GM12878 (cell line): ENCODE measurements around the gene SPAST. TPM values are rescaled to one million over a fixed set of nuclear protein-coding genes. Genes with fewer than 3 reads are reported as not detected.

Experiments used
- ATAC-seq: fragments of 200-7000 bp; cut with Tn5 transposase; 3 replicates; pipeline ENCODE4 v1.9.1; 2020; ENCODE audit warnings: mild to moderate bottlenecking, moderate library complexity
- BruUV-seq: library from RNA; stranded (reverse); fragments of 400-500 nt; replicated peaks from 2 replicates; lab custom pipeline; 2021; lab: Mats Ljungman, UMichigan
- CTCF ChIA-PET: fragments of 300-600 bp; sonication (Branson Sonifier 250); formaldehyde crosslinking; extraction: SDS; loops from one replicate; lab custom pipeline; 2021; ENCODE audit warnings: inconsistent platforms; lab: Yijun Ruan, JAX
- POLR2A ChIA-PET: fragments of 350-600 bp; formaldehyde crosslinking; extraction: SDS; loops from one replicate; lab custom pipeline; 2021; ENCODE audit warnings: inconsistent platforms; lab: Charles Lee
- RAD21 ChIA-PET: fragments of 300-600 bp; sonication (Branson Sonifier 250); formaldehyde crosslinking; loops from one replicate; lab custom pipeline; 2023; ENCODE audit warnings: antibody characterized with exemption; ENCODE audit not compliant: unreplicated experiment; lab: Charles Lee
- SMC1A ChIA-PET: fragments of 300-600 bp; sonication (Branson Sonifier 250); formaldehyde crosslinking; loops from one replicate; lab custom pipeline; 2023; ENCODE audit not compliant: unreplicated experiment, uncharacterized antibody; lab: Charles Lee
- DNase-seq: peaks from one replicate; pipeline ENCODE4 v3.0.0-alpha.2; 2011; ENCODE audit warnings: low read depth, low spot score
- FAIRE-seq: peaks from 3 replicates; lab custom pipeline; 2011; peaks lifted over from hg19 to GRCh38; lab: Jason Lieb, UNC
- H2AFZ ChIP-seq: 2 replicates; pipeline ENCODE4 v1.6.0; 2011; ENCODE audit warnings: low read depth, low read length, control low read depth; ENCODE audit not compliant: control insufficient read depth
- H3K27ac ChIP-seq: 2 replicates; pipeline ENCODE4 v1.5.1; 2011; ENCODE audit warnings: control low read depth; ENCODE audit not compliant: control insufficient read depth, insufficient read depth
- H3K27me3 ChIP-seq, 2 experiments: replicated peaks in 1 of 2; 2 replicates each; pipeline versions ENCODE4 v1.6.0 to v1.6.1; 2011; ENCODE audit warnings: low read length in 1 of 2; ENCODE audit not compliant: control insufficient read depth in 2 of 2, insufficient read depth in 2 of 2
- H3K36me3 ChIP-seq, 2 experiments: 2 replicates each; pipeline ENCODE4 v1.5.1; 2011; ENCODE audit warnings: low read length in 1 of 2; ENCODE audit not compliant: control insufficient read depth in 2 of 2, insufficient read depth in 2 of 2
- H3K4me1 ChIP-seq: 2 replicates; pipeline ENCODE4 v1.6.1; 2011; ENCODE audit warnings: mild to moderate bottlenecking, low read length, moderate library complexity, mixed read lengths; ENCODE audit not compliant: control insufficient read depth, insufficient read depth
- H3K4me2 ChIP-seq: 2 replicates; pipeline ENCODE4 v1.6.0; 2011; ENCODE audit warnings: control low read depth; ENCODE audit not compliant: control insufficient read depth, insufficient read depth
- H3K4me3 ChIP-seq: fragments of 200-600 bp; sonication (generic); 2 replicates; pipeline ENCODE4 v1.5.1; 2016
- H3K79me2 ChIP-seq: 2 replicates; pipeline ENCODE4 v1.6.0; 2011; ENCODE audit warnings: low read length; ENCODE audit not compliant: control insufficient read depth, insufficient read depth
- H3K9ac ChIP-seq: 2 replicates; pipeline ENCODE4 v1.8.0; 2011; ENCODE audit warnings: low read length, control low read depth, mixed read lengths; ENCODE audit not compliant: control insufficient read depth, insufficient read depth
- H3K9me3 ChIP-seq: replicated peaks from 3 replicates; pipeline ENCODE4 v1.5.1; 2011; ENCODE audit warnings: mild to moderate bottlenecking, low read length; ENCODE audit not compliant: control insufficient read depth, insufficient read depth
- H4K20me1 ChIP-seq: 2 replicates; pipeline ENCODE4 v1.6.0; 2011; ENCODE audit not compliant: control insufficient read depth, insufficient read depth
- EP300 ChIP-seq, 2 experiments: fragments of 150-350 bp in 1 of 2; IDR thresholded peaks; 2 replicates each; pipeline ENCODE4 v1.6.1; 2011 to 2012; ENCODE audit warnings: low read depth in 2 of 2, low read length in 2 of 2, borderline replicate concordance in 1 of 2, improper control_type of control experiment in 1 of 2, inconsistent platforms in 1 of 2; ENCODE audit not compliant: control insufficient read depth in 1 of 2
- ESRRA ChIP-seq: IDR thresholded peaks from 2 replicates; pipeline ENCODE4 v1.6.1; 2012; ENCODE audit warnings: mild to moderate bottlenecking, low read length, improper control_type of control experiment
- HDAC2 ChIP-seq: fragments of 200-600 bp; sonication (generic); IDR thresholded peaks from 2 replicates; pipeline ENCODE4 v1.6.1; 2017
- HDGF ChIP-seq: fragments of 450-650 bp; IDR thresholded peaks from 2 replicates; pipeline ENCODE4 v1.6.1; 2016; ENCODE audit warnings: antibody characterized with exemption
- MYB ChIP-seq: fragments of 150-350 bp; IDR thresholded peaks from 2 replicates; pipeline ENCODE4 v1.6.1; 2014; ENCODE audit warnings: mild to moderate bottlenecking, low read depth, low read length, borderline replicate concordance
- NFIC ChIP-seq: IDR thresholded peaks from 2 replicates; pipeline ENCODE4 v1.6.1; 2012; ENCODE audit warnings: low read depth, mild to moderate bottlenecking, inconsistent platforms, low read length, moderate library complexity
- NFYA ChIP-seq: IDR thresholded peaks from 2 replicates; pipeline ENCODE4 v1.6.1; 2011; ENCODE audit warnings: low read depth, mild to moderate bottlenecking, low read length, improper control_type of control experiment, borderline replicate concordance
- NR2C2 ChIP-seq: IDR thresholded peaks from 2 replicates; pipeline ENCODE4 v1.6.1; 2011; ENCODE audit warnings: borderline replicate concordance, low read depth; ENCODE audit not compliant: control insufficient read depth, insufficient read length
- RFX5 ChIP-seq: IDR thresholded peaks from 2 replicates; pipeline ENCODE4 v1.6.1; 2011; ENCODE audit warnings: low read depth, low read length, improper control_type of control experiment
- SREBF1 ChIP-seq: IDR thresholded peaks from 2 replicates; pipeline ENCODE4 v1.6.1; 2012; ENCODE audit warnings: mild to moderate bottlenecking, low read length
- SREBF2 ChIP-seq: IDR thresholded peaks from 2 replicates; pipeline ENCODE4 v1.6.1; 2012; ENCODE audit warnings: mild to moderate bottlenecking, low read length
- STAT3 ChIP-seq: IDR thresholded peaks from 2 replicates; pipeline ENCODE4 v1.6.1; 2011; ENCODE audit warnings: low read depth, low read length, improper control_type of control experiment
- WGBS: methylation state at CpG from one replicate; pipeline ENCODE4 v1.1.6; 2016; ENCODE audit warnings: low lambda C conversion rate; ENCODE audit not compliant: insufficient replicate concordance, insufficient coverage; ENCODE audit errors: missing lambda C conversion rate; 5-methylcytosine and 5-hydroxymethylcytosine counted together
- in situ Hi-C: fragments of 300-500 bp; cut with MboI; formaldehyde crosslinking; loops from 9 replicates; pipeline ENCODE4 v1.14.3; 2018; ENCODE audit warnings: mixed read lengths
- intact Hi-C: fragments of 100-400 bp; cut with micrococcal nuclease; formaldehyde crosslinking; loops from one replicate; pipeline ENCODE4 v1.14.2; 2022; ENCODE audit not compliant: unreplicated experiment
- polyA plus RNA-seq, 11 experiments: library from polyadenylated mRNA; depleted of rRNA in 4 of 11; unstranded in 6 of 11; stranded (reverse) in 5 of 11; fragments of >200 nt; fragmentation: Nextera tagmentation in 4 of 11; fragmentation: Illumina TruSeq in 1 of 11; extraction: Ambion mirVana in 4 of 11; extraction: Trizol in 1 of 11; gene quantifications; 1 replicate in 1 of 11; 2 replicates in 10 of 11; pipeline versions ENCODE4 v1.2.1 to v1.2.3, GENCODE V29; 2011 to 2016; ENCODE audit warnings: inconsistent platforms in 2 of 11, missing spikeins in 2 of 11, low read depth in 1 of 11
- total RNA-seq, 4 experiments: library from RNA; depleted of rRNA in 3 of 4; stranded (reverse); fragments of >200 nt in 3 of 4; fragmentation: Illumina TruSeq in 1 of 4; extraction: Trizol in 1 of 4; gene quantifications; 2 replicates each; pipeline versions ENCODE4 v1.2.1 to v1.2.3, GENCODE V29; 2013 to 2021
- TF ChIP-seq, protein P1 (sequence below): IDR thresholded peaks from 2 replicates; pipeline ENCODE4 v1.6.1; 2012; ENCODE audit warnings: low read length, inconsistent platforms
- TF ChIP-seq, protein P2 (sequence below): fragments of 450-650 bp; IDR thresholded peaks from 2 replicates; pipeline ENCODE4 v1.6.1; 2018; ENCODE audit warnings: mild to moderate bottlenecking, low read depth, moderate library complexity; ENCODE audit not compliant: partially characterized antibody
- TF ChIP-seq, protein P3 (sequence below): IDR thresholded peaks from 2 replicates; pipeline ENCODE4 v1.6.1; 2011; ENCODE audit warnings: low read depth, low read length, improper control_type of control experiment, borderline replicate concordance

Gene SPAST
- total and polyA plus RNA-seq, 10 of the 15 experiments (the other 5 are each of a cell fraction or from before 2014, with no cell fraction given), result 4.3 to 21.3 (median 10.0) TPM

- intact Hi-C loops, result no loop called here
Observed at GRCh38 chr2:32095671-32096070, 32.3 kb downstream of the SPAST start.

DNA sequence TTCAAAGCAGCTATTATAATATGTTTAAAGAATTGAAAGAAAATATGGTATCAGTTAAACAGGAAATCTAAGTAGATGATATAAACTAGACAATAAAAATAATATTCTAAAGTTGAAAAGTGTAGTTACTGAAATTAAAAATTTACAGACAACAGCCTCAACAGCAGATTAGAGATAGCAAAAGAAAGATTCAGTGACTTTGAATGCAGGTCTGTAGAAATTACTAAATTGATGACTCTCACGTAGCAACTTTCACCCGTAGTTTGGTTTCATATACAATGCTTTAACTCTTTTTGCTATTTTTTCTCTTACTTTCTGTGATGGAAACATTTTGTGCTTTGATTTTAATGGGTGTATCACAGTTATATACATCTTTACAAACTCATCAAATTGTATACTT is 44.8 kb downstream of the SPAST start:
- Histone ChIP-seq H3K79me2 (no peaks in the 10 kb centered on the region), H3K27ac (no peak overlapping the region), H3K4me1 (no peaks in the 10 kb centered on the region), H4K20me1 (no peaks in the 10 kb centered on the region), H3K36me3 (no peaks in the 10 kb centered on the region; a peak in 2 of 4 replicates), H3K4me2 (no peak overlapping the region), H3K9me3 (no peaks in the 10 kb centered on the region; the same call in 2 of the 3 replicates), H3K9ac (no peak overlapping the region), H3K4me3 (no peak overlapping the region), H2AFZ (no peak overlapping the region), H3K27me3 (no peaks in the 10 kb centered on the region)
- POLR2A ChIA-PET, result interaction anchor here (0.6 kb wide), 1 partner anchor 99 kb away, joined by 5 read pairs; no protein-coding TSS in a partner anchor
- DNase-seq (no peak), FAIRE-seq (no peak), ATAC-seq (no peak)
- in situ Hi-C loops, result no loop called here
- CTCF ChIA-PET, result no interaction called here
- no TSS peak for BruUV-seq
- 94% methylated on average over 2 of the region's 2 CpGs for WGBS
- SMC1A ChIA-PET, result interaction anchor here (0.9 kb wide), 1 partner anchor 14 kb away, joined by 3 read pairs; no protein-coding TSS in a partner anchor
- RAD21 ChIA-PET, result no interaction called here
- intact Hi-C loops, result no loop called here
- TF ChIP-seq HDGF (no peak), EP300 (IDR thresholded peaks at IDR 0.05; ENCODE audit: borderline replicate concordance in 1 of 2, control insufficient read depth in 1 of 2, low read depth in 2 of 2, low read length in 2 of 2) (no peak), HDAC2 (no peak), RFX5 (no peak), NR2C2 (no peak), MYB (no peak), ESRRA (no peak), SREBF2 (no peak)
- TF ChIP-seq, protein P1, sequence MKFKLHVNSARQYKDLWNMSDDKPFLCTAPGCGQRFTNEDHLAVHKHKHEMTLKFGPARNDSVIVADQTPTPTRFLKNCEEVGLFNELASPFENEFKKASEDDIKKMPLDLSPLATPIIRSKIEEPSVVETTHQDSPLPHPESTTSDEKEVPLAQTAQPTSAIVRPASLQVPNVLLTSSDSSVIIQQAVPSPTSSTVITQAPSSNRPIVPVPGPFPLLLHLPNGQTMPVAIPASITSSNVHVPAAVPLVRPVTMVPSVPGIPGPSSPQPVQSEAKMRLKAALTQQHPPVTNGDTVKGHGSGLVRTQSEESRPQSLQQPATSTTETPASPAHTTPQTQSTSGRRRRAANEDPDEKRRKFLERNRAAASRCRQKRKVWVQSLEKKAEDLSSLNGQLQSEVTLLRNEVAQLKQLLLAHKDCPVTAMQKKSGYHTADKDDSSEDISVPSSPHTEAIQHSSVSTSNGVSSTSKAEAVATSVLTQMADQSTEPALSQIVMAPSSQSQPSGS, result no peak
- TF ChIP-seq, protein P2, sequence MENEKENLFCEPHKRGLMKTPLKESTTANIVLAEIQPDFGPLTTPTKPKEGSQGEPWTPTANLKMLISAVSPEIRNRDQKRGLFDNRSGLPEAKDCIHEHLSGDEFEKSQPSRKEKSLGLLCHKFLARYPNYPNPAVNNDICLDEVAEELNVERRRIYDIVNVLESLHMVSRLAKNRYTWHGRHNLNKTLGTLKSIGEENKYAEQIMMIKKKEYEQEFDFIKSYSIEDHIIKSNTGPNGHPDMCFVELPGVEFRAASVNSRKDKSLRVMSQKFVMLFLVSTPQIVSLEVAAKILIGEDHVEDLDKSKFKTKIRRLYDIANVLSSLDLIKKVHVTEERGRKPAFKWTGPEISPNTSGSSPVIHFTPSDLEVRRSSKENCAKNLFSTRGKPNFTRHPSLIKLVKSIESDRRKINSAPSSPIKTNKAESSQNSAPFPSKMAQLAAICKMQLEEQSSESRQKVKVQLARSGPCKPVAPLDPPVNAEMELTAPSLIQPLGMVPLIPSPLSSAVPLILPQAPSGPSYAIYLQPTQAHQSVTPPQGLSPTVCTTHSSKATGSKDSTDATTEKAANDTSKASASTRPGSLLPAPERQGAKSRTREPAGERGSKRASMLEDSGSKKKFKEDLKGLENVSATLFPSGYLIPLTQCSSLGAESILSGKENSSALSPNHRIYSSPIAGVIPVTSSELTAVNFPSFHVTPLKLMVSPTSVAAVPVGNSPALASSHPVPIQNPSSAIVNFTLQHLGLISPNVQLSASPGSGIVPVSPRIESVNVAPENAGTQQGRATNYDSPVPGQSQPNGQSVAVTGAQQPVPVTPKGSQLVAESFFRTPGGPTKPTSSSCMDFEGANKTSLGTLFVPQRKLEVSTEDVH, result no peak

More at GRCh38 chr2:32095671-32096070, 32.3 kb downstream of the SPAST start:
- in situ Hi-C loops, result no loop called here
- H3K4me1 ChIP-seq, result no peaks in the 10 kb centered on the region
- ATAC-seq (no peak), DNase-seq (no peak), FAIRE-seq (no peak)
- H3K9ac ChIP-seq, result no peak overlapping the region
- ChIA-PET POLR2A (no interaction called here), CTCF (interaction anchor here (0.6 kb wide), 1 partner anchor 24 kb away, joined by 3 read pairs; no protein-coding TSS in a partner anchor), RAD21 (no interaction called here), SMC1A (interaction anchor here (1.3 kb wide), 1 partner anchor 8 kb away, joined by 3 read pairs; no protein-coding TSS in a partner anchor)
- no peaks in the 10 kb centered on the region for H3K36me3 ChIP-seq
- TF ChIP-seq NFYA (no peak), SREBF1 (no peak), NFIC (no peak), STAT3 (no peak)
- TF ChIP-seq, protein P3, sequence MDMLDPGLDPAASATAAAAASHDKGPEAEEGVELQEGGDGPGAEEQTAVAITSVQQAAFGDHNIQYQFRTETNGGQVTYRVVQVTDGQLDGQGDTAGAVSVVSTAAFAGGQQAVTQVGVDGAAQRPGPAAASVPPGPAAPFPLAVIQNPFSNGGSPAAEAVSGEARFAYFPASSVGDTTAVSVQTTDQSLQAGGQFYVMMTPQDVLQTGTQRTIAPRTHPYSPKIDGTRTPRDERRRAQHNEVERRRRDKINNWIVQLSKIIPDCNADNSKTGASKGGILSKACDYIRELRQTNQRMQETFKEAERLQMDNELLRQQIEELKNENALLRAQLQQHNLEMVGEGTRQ, result no peak
- no peaks in the 10 kb centered on the region for H4K20me1 ChIP-seq
- H3K79me2 ChIP-seq, result no peaks in the 10 kb centered on the region
- no peaks in the 10 kb centered on the region; the same call in 2 of the 3 replicates for H3K9me3 ChIP-seq
- H2AFZ ChIP-seq, result no peak overlapping the region
- WGBS, result 92% methylated on average over 3 of the region's 3 CpGs
- H3K27ac ChIP-seq, result no peak overlapping the region
- no peak overlapping the region for H3K4me2 ChIP-seq
- H3K27me3 ChIP-seq, result no peaks in the 10 kb centered on the region
- no peak overlapping the region for H3K4me3 ChIP-seq
- BruUV-seq, result no TSS peak
